Measurements from ENCODE around the gene PTPRCAP.

PTPRCAP gene

DNA sequence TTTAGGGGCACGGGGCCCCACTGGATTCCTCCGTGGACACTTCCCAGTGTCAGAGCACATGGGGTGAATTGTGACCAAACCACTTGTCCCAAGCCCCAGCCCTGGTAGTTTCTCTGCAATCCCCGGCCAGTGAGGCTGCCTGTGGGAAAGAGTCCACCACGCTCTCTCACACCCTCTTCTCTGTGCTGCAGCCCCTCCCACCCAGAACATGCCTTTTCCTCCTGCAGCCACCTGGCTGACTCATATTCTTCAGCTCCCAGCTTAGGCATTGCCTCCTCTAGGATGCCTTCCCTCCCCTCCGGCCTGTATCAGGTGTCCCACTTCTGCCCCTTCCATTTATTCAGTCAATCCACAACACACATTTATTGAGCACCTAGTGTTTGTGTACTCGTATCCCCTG is 14.6 kb downstream of the PTPRCAP start:
- TF ChIP-seq, protein P1, sequence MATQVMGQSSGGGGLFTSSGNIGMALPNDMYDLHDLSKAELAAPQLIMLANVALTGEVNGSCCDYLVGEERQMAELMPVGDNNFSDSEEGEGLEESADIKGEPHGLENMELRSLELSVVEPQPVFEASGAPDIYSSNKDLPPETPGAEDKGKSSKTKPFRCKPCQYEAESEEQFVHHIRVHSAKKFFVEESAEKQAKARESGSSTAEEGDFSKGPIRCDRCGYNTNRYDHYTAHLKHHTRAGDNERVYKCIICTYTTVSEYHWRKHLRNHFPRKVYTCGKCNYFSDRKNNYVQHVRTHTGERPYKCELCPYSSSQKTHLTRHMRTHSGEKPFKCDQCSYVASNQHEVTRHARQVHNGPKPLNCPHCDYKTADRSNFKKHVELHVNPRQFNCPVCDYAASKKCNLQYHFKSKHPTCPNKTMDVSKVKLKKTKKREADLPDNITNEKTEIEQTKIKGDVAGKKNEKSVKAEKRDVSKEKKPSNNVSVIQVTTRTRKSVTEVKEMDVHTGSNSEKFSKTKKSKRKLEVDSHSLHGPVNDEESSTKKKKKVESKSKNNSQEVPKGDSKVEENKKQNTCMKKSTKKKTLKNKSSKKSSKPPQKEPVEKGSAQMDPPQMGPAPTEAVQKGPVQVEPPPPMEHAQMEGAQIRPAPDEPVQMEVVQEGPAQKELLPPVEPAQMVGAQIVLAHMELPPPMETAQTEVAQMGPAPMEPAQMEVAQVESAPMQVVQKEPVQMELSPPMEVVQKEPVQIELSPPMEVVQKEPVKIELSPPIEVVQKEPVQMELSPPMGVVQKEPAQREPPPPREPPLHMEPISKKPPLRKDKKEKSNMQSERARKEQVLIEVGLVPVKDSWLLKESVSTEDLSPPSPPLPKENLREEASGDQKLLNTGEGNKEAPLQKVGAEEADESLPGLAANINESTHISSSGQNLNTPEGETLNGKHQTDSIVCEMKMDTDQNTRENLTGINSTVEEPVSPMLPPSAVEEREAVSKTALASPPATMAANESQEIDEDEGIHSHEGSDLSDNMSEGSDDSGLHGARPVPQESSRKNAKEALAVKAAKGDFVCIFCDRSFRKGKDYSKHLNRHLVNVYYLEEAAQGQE (IDR thresholded peaks at IDR 0.05; ENCODE audit: insufficient read depth in 1 of 2, low read depth in 2 of 2, low read length in 2 of 2), result no peak

DNA sequence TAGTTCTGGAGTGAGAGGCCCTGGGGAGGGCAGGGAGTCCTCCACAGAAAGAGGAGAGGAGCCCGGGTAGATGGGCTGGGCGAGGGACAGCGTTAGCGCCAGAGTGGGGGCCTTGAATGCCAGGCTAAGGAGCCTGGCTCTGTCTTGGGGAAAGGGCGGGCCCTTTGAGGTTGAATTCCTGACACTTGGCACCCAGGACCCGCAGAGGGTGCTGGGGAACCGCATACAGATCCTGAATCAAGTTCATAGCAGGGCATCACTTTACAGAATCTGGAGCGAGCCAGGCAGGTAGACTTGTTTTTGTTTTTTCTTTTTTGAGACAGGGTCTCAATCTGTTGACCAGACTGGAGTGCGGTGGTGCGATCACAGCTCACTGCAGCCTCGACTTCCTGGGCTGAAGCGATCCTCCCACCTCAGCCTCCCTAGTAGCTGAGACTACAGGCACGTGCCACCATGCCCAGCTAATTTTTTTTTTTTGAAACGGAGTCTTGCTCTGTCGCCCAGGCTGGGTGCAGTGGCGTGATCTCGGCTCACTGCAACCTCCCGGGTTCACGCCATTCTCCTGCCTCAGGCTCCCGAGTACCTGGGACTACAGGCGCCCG is 16.0 kb downstream of the PTPRCAP start:
- TF ChIP-seq SIN3A (IDR thresholded peaks at IDR 0.05; ENCODE audit: borderline replicate concordance, insufficient read depth, low read length) (no peak), FOXP2 (optimal IDR thresholded peaks at IDR 0.05; ENCODE audit: borderline replicate concordance, extremely low read depth, extremely low read length, insufficient read depth) (no peak), TAF1 (IDR thresholded peaks at IDR 0.05; ENCODE audit: borderline replicate concordance, insufficient read depth, low read length) (no peak), POLR2AphosphoS5 (IDR thresholded peaks at IDR 0.05; ENCODE audit: low read depth, low read length) (no peak)
- TF ChIP-seq, protein P1 (IDR thresholded peaks at IDR 0.05; ENCODE audit: insufficient read depth in 1 of 2, low read depth in 2 of 2, low read length in 2 of 2), result no peak

DNA sequence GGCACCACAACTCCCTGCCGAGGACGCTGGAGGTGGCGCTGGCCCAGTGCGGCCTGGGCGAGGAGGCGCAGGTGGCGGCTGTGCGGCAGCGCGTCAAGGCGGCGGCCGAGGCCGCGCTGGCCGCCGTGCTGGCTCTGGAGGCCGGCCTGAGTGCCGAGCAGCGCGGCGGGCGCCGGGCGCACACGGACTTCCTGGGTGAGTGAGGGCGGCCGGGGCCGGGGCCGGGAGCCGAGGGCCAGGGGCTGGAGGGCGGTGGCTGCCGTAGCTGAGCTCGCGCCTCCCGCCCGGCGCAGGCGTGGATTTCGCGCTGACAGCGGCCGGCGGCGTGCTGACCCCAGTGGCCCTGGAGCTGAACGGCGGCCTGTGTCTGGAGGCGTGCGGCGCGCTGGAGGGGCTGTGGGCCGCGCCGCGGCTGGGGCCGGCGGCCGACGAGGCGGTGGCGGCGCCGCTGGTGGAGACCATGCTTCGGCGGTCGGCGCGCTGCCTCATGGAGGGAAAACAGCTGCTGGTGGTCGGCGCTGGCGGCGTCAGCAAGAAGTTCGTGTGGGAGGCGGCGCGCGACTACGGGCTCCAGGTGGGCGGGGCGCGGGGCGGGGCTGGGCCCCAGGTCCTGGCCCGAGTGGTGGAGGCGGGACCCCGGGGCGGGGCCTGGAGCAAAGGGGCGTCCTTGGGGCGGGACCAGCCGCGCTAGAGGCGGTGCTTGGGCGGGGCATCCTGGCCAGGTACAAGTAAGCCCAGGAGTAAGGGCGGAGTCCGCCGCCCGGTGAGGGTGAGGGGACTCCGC is 16.6 kb downstream of the PTPRCAP start:
- peak; percentile 53; the same call in 1 of the 2 replicates for TF ChIP-seq POLR2AphosphoS5 (IDR thresholded peaks at IDR 0.05; ENCODE audit: low read depth, low read length)
- peak; percentile 50 for TF ChIP-seq FOXP2 (optimal IDR thresholded peaks at IDR 0.05; ENCODE audit: borderline replicate concordance, extremely low read depth, extremely low read length, insufficient read depth)
- no peak for TF ChIP-seq SIN3A (IDR thresholded peaks at IDR 0.05; ENCODE audit: borderline replicate concordance, insufficient read depth, low read length)
- TF ChIP-seq TAF1 (IDR thresholded peaks at IDR 0.05; ENCODE audit: borderline replicate concordance, insufficient read depth, low read length), result peak; percentile 60; the same call in 1 of the 2 replicates

DNA sequence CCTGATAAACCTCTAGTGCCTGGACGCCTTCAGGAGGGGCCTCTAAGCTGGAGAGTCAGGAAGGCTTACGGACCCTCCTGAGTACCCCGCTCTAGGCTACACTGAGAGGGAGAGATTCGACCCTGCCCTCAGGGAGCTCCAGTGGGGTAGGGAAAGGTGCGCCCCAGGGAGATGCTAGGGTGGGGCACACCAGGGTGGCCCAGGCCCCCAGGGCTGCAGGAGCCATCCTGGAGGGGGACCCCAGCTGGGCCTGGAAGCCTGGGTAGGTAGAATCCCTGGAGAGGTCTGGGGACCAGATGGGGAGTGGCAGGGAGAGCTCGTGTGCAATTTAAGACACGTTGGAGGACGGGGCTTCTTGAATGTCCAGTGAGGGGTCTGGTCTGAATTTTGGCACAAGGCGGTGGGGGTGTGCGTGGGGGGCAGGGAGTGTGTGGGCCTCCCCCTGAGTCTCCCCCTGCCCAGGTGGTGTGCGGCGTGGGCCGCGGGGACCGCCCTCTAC is 17.3 kb downstream of the PTPRCAP start:
- TF ChIP-seq FOXP2 (optimal IDR thresholded peaks at IDR 0.05; ENCODE audit: borderline replicate concordance, extremely low read depth, extremely low read length, insufficient read depth) (no peak), SIN3A (IDR thresholded peaks at IDR 0.05; ENCODE audit: borderline replicate concordance, insufficient read depth, low read length) (no peak), POLR2AphosphoS5 (IDR thresholded peaks at IDR 0.05; ENCODE audit: low read depth, low read length) (no peak), TAF1 (IDR thresholded peaks at IDR 0.05; ENCODE audit: borderline replicate concordance, insufficient read depth, low read length) (no peak)
- TF ChIP-seq, protein P1 (IDR thresholded peaks at IDR 0.05; ENCODE audit: insufficient read depth in 1 of 2, low read depth in 2 of 2, low read length in 2 of 2), result no peak

DNA sequence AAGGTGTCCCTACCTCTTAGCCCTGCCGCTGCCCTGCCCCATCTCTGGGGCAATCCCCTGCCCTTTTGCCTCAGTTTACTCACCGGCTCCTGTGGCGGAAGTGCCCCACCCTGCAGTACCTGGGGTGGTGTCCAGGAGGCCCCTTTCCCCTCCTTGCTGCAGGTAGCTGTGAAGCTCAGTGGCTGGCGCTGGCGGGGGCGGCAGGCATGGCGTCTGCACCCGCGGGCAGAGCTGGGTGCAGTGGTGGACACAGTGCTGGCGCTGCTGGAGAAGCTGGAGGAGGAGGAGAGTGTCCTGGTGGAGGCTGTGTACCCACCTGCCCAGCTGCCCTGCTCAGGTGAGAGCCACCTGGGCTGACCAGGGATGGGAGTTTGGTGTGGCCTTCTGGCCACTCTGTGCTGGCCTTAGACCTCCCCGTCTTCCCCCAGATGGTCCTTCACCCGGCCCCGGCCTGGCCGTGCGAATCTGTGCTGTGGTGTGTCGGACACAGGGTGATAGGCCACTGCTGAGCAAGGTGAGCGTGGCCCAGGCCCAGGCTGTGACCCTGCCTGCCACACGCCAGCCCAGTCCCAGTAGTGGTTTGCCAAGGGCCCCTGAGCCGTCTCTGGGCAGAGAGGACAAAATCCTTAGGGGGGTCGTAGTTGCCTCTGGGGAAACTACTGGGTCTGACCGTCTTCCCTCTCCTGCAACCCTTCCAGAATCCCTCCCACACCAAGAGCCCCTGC is 18.0 kb downstream of the PTPRCAP start:
- no peak for TF ChIP-seq TAF1 (IDR thresholded peaks at IDR 0.05; ENCODE audit: borderline replicate concordance, insufficient read depth, low read length)
- no peak for TF ChIP-seq SIN3A (IDR thresholded peaks at IDR 0.05; ENCODE audit: borderline replicate concordance, insufficient read depth, low read length)
- TF ChIP-seq FOXP2 (optimal IDR thresholded peaks at IDR 0.05; ENCODE audit: borderline replicate concordance, extremely low read depth, extremely low read length, insufficient read depth), result no peak
- TF ChIP-seq POLR2AphosphoS5 (IDR thresholded peaks at IDR 0.05; ENCODE audit: low read depth, low read length), result no peak
- TF ChIP-seq, protein P1 (IDR thresholded peaks at IDR 0.05; ENCODE audit: insufficient read depth in 1 of 2, low read depth in 2 of 2, low read length in 2 of 2), result no peak
